HG03457 (cell line): Measurements from ENCODE around the gene COL4A2.

Experiments
- ATAC-seq: cut with Tn5 transposase; IDR thresholded peaks from one replicate; pipeline ENCODE4 v1.9.1; 2021; ENCODE audit warnings: moderate number of reproducible peaks; ENCODE audit not compliant: unreplicated experiment

COL4A2 gene

DNA sequence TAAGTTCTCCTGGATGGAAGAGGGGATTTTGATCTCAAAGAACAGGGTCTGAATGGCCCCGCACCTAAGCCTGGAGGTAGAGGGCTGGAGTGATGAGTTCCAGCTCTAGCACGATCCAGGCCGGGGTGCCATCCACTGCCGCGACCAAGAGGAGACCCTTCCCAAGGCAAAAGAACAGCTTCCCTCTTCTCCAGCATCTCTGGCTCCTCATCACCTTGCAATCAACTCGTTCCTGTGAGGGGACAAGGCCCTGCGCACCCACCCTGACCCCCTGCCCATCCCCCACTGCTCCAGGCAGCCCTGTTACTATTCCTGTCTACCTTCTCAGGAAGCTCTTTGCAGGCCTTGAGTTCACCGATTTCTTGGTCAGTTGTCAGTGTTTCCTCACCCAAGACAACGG is 17.9 kb upstream of the COL4A2 start:
- no peak for ATAC-seq

DNA sequence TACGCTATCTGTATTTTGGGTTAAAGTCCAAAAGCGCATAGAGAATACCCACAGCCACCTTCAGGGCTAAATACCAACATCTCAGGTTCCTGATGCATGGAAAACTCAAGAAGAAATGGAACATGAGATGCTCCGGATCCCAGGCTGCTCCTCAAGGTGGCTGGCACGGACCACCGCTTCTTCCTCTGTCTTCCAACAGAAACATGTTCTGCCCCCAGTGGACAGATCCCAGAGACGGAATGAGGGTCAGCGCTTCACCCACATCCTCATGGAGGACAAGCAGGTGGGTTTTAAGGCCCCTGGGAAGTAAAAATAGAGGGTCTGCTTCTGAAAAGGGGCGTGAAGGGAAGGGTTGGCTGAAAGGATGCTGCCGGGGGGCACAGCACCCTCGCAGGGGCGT is 17.4 kb upstream of the COL4A2 start:
- no peak for ATAC-seq

- no peak for ATAC-seq
Observed at GRCh38 chr13:110290153-110290552, 16.9 kb upstream of the COL4A2 start.

- no peak for ATAC-seq
Observed at GRCh38 chr13:110290826-110291225, 16.3 kb upstream of the COL4A2 start.

DNA sequence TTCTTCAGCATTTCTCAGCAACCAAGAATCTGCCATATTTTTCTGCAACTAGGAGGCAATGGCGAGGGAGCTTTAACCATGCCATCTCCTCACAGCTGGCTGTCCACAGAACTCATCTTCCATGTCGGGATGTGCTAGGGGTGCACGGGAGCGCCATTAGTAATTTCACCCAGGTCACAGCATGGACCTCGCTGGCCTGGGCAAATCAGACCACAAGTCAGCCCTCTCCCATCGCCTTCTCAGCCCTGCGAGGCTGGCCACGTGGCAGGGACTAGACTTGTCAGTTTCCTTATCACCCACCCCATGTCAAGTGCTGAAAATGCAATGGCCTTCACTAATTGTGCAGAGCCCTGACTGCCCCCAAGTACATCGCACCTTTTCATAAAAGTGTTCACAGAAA is 15.8 kb upstream of the COL4A2 start:
- no peak for ATAC-seq

GRCh38 chr13:110293037-110293436 is 14.0 kb upstream of the COL4A2 start:
- ATAC-seq, result no peak

GRCh38 chr13:110293649-110294048 is 13.4 kb upstream of the COL4A2 start:
- ATAC-seq, result no peak

GRCh38 chr13:110294146-110294545 is 12.9 kb upstream of the COL4A2 start:
- ATAC-seq, result no peak

GRCh38 chr13:110294622-110295021 is 12.5 kb upstream of the COL4A2 start:
- ATAC-seq, result no peak

DNA sequence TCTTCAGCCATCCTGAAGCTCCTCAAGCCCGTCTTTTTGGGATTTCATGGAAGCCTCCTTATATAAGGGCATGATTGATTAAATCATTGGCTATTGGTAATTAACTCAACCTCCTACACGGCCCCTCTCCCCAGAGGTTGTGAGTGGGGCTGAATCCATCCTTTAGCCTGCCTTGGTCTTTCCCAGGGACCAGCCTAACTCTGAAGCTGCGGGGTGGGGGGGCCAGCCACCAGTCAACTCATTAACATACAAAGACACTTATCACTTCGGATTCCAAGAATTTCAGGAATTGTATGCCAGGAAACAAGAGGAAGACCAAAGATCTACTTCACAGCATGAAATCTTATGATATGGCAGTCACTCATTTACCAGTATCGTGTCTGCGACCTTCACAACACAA is 10.1 kb upstream of the COL4A2 start:
- ATAC-seq, result no peak

GRCh38 chr13:110297766-110298504 is 9.1 kb upstream of the COL4A2 start:
- ATAC-seq, result no peak

- no peak for ATAC-seq
Observed at GRCh38 chr13:110298505-110299282, 8.4 kb upstream of the COL4A2 start.

DNA sequence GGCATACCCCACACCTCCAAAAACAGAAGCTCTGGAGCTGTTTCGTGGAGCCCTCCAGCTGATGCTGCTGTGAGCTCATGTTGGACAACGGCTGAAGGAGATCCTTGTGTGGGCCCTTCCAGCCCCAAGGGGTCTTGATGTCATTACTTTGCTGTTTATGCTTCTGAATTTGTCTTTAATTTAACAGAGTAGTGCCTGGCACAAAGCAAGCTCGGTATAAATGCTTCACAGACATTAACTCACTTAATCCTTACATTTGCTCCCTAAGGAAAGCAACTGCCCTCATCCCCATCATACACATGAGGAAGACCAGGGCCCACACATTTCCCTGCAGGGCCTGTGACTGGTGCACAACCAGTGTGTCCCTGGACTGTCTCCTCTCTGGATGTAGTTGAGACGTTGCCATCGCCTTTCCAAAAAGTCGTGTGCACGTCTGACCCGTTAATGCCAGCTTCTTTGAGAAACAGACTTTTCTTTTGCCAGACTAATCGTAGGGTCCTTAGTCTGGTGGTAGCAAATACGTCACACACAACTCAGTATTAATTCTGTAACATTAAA is 7.7 kb upstream of the COL4A2 start:
- ATAC-seq, result no peak

DNA sequence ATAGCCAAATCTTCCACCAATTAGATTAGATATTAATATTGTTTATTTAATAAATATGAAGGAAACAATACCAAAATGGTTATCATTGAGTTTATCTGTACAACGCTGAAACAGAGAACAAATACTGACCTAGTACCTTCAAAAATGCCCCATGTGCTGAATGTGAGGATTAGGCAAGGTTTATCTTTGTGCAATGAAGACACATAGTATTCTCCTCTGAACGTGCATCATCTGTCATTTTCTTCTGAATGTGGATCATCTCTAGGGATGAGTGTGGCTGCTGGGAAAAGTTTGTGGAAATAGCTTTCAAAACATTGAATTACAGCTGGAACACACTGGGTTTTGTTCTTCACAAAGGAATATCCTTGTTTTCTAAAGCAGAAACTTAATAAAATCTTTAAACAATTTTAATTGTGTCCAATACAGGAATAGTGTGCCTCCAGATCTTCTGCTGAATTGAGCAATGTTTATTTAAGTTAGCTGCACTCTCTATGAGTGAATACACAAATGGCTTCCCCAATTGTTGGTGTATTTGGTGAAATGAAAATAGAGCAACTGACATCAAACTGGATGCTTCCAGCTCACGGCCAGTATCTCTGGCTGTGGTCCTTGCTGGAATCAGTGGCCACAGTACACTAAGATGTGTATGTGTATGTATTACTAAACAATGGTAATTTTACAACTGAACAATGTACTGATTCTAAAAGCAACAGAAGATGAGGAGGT is 6.8 kb upstream of the COL4A2 start:
- no peak for ATAC-seq

- ATAC-seq, result no peak
Observed at GRCh38 chr13:110301083-110301482, 6.0 kb upstream of the COL4A2 start.

DNA sequence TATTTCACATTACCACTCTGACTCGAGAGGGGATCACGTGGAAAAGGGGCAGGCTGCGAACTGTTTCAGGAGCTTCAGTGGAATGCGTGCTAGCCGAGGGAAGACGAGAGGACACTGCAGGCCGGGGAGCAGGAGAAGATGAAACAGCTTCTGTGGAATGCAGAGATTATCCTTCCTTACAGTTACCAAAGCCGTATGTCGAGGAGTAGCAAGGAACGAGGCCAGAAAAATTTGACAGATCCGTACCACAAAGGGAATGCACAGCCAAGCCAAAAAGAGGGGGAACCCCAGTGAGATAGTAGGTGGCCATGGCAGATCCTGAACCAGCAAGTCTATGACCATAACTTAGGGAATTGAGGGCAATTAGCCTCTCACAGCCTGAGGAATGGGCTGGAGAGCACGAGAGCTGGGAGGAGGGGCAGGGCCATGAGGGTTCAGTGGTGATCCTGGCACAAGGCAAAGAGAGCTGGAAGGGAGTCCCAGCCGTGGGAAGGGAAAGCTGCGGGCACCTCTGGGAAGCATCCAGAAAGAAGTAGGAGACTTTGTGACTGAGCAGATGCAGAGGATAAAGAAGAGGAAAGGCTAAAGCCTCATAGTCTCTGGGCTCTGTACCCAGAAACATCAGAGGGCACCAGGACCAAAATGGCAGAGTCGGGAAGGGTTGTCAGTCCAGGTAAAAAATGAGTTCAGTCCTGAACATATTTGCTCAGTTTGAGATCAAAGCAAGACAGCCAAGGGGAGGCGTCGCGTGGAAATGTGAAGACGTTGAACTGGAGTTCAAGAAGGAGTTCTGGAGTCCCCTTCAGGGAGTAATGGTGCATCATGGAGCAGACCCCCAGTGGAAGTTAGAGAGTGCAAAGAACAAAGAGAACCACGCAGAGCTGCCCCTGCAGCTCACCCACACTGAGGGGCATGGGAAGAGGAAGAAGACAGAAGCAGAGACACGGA is 5.2 kb upstream of the COL4A2 start:
- ATAC-seq, result no peak

DNA sequence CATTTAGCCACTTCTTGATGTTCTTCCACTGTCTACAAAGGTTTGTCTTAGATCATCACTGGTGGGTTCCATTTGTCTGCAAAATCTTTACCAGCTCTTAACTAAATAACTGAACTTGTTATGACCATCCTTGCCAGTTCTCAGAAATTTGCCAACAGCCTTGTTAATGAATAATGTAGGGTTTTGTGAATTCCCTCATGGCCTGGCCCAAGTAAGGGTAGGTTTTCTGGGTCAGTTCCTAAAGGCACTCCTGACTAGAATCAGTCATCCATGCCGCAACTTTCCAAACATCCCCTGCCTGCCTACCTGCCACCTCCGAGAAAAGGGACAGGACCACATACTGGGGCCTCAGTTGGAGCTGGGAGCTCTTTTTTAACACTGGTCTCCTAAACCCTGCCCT is 4.1 kb upstream of the COL4A2 start:
- no peak for ATAC-seq

GRCh38 chr13:110303644-110304043 is 3.4 kb upstream of the COL4A2 start:
- no peak for ATAC-seq

DNA sequence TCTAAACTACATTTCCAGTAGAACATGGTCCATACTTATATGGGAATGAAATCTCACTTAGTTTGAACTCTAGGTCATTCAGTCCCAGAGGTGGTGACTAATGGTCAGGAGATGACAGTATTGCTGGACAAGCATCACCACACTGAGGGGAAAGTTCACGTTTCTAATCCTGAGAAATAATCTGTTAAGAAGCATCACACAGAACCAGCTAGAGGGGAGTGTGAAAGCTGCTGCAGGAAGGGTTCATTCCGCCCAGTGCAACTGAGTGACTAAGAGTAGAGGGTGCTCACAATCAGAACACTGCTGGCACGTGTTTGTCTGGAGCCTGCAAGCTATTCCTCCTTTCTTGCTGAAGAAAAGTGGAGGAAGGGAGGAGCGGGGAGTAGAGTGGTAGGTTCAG is 2.8 kb upstream of the COL4A2 start:
- no peak for ATAC-seq

GRCh38 chr13:110305001-110305400 is 2.1 kb upstream of the COL4A2 start:
- ATAC-seq, result no peak
